ENCODE data around the gene ABHD15.

The ABHD15 gene

DNA sequence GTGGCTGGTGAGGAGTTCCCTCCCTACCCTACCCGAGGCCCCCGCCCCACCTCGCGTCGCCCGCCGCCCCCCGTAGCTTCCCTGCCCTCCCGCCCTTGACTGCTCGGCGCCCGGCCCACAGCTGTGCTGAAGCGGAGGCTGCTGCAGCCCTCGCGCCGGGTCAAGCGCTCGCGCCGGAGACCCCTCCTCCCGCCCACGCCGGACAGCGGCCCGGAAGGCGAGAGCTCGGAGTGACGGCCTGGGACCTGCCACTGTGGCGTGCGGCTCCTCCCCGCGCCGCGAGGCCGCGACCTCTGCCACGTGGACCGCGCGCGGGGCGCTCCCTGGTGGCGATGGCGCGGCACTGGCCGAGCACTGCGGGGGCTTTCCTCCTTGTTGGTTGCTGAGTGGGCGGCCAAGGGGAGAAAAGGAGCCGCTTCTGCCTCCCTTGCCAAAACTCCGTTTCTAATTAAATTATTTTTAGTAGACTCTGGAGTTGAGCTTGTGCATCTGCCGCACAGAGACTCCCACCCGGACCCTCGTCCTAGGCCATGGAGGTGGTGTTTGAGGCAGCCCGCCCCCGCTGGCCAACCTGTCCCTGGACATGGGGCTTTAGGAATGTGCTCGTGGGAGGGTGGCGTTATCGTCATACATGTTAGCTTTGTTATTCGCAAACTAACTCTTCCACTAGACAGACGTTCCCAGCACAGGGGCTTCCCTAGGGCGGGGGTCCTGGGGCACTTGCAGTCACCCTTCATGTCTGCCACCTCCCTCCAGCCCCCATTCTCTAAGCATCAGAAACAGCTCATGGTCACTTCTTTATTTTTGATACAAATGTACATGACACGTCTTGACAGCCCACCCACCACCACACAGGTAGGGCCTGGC is 6.1 kb upstream of the ABHD15 start:
- ChIA-PET POLR2A (interaction anchor here (1.1 kb wide), 1 partner anchor 19 kb away, joined by 3 read pairs; no protein-coding TSS in a partner anchor), CTCF (interaction anchor here (2.1 kb wide), 1 partner anchor 20 kb away, joined by 7 read pairs; the partner anchor contains the start of gene ANKRD13B)
- DNase-seq (ENCODE audit: extremely low spot score): no peak
- no peak for TF ChIP-seq L3MBTL2 (conservative IDR thresholded peaks at IDR 0.05)
- no peak for TF ChIP-seq ARNT (IDR thresholded peaks at IDR 0.05)
- TF ChIP-seq CTBP1 (IDR thresholded peaks at IDR 0.05; ENCODE audit: borderline replicate concordance): no peak
- no peak for TF ChIP-seq HDGF (IDR thresholded peaks at IDR 0.05; ENCODE audit: borderline replicate concordance)
- no peak for TF ChIP-seq ZNF384 (IDR thresholded peaks at IDR 0.05)
- no peak for TF ChIP-seq FOXA1 (IDR thresholded peaks at IDR 0.05)
- no peak for TF ChIP-seq FOXK2 (IDR thresholded peaks at IDR 0.05)
- no peak for TF ChIP-seq TARDBP (IDR thresholded peaks at IDR 0.05)

DNA sequence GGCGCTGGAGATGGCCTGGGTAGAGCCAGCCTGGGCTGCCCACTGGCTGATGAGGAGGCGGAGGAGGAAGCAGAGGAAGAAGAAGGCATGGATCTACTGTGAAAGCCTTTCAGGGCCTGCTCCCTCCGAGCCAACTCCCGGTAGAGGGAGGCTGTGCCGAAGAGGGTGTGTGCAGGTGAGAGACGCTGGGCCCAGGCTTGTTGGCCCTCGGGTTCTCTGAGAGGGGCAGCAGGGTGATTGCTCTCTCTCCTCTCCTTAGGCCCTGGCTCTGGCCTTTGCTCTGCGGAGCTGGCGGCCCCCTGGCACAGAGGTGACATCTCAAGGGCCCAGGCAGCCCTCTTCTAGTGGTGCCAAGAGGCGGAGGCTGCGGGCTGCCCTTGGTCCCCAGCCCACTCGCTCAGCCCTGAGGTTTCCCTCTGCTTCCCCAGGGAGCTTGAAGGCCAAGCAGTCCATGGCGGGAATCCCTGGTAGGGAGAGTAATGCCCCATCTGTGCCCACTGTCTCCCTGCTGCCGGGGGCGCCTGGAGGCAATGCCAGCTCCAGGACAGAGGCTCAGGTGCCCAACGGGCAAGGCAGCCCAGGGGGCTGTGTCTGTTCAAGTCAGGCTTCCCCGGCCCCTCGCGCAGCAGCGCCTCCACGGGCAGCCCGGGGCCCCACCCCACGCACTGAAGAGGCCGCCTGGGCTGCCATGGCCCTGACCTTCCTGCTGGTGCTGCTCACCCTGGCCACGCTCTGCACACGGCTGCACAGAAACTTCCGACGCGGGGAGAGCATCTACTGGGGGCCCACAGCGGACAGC is 5.2 kb upstream of the ABHD15 start:
- no peak for DNase-seq (ENCODE audit: extremely low spot score)
- TF ChIP-seq L3MBTL2 (conservative IDR thresholded peaks at IDR 0.05) (no peak), SP1 (IDR thresholded peaks at IDR 0.05) (no peak), CTBP1 (IDR thresholded peaks at IDR 0.05; ENCODE audit: borderline replicate concordance) (no peak), TARDBP (IDR thresholded peaks at IDR 0.05) (no peak), FOXM1 (IDR thresholded peaks at IDR 0.05; ENCODE audit: borderline replicate concordance) (no peak), BHLHE40 (IDR thresholded peaks at IDR 0.05; ENCODE audit: borderline replicate concordance) (no peak), LEF1 (IDR thresholded peaks at IDR 0.05; ENCODE audit: borderline replicate concordance) (no peak), ARNT (IDR thresholded peaks at IDR 0.05) (no peak), FOXK2 (IDR thresholded peaks at IDR 0.05) (no peak), SUZ12 (IDR thresholded peaks at IDR 0.05) (no peak), PKNOX1 (IDR thresholded peaks at IDR 0.05) (no peak), ZNF384 (IDR thresholded peaks at IDR 0.05) (no peak), NFRKB (IDR thresholded peaks at IDR 0.05) (no peak), ELF4 (IDR thresholded peaks at IDR 0.05) (no peak)
- CTCF ChIA-PET: interaction anchor here (0.7 to 1.4 kb wide), 2 partner anchors 45 to 64 kb away, joined by 3 read pairs; no protein-coding TSS in a partner anchor
- POLR2A ChIA-PET: interaction anchor here (0.8 to 4.6 kb wide), 2 partner anchors 9 to 20 kb away, joined by 3 to 32 read pairs; partner anchors contain the start of gene ANKRD13B

GRCh38 chr17:29571486-29571882 is 4.6 kb upstream of the ABHD15 start:
- POLR2A ChIA-PET: interaction anchor here (0.8 to 4.6 kb wide), 2 partner anchors 10 to 20 kb away, joined by 3 to 32 read pairs; partner anchors contain the start of gene ANKRD13B
- CTCF ChIA-PET: interaction anchor here (0.7 to 1.4 kb wide), 2 partner anchors 46 to 63 kb away, joined by 3 read pairs; no protein-coding TSS in a partner anchor
- DNase-seq (ENCODE audit: extremely low spot score): no peak
- TF ChIP-seq LEF1 (IDR thresholded peaks at IDR 0.05; ENCODE audit: borderline replicate concordance) (no peak), L3MBTL2 (conservative IDR thresholded peaks at IDR 0.05) (no peak), SUZ12 (IDR thresholded peaks at IDR 0.05) (no peak), FOXA1 (IDR thresholded peaks at IDR 0.05) (no peak), FOXM1 (IDR thresholded peaks at IDR 0.05; ENCODE audit: borderline replicate concordance) (no peak), FOXK2 (IDR thresholded peaks at IDR 0.05) (no peak), PKNOX1 (IDR thresholded peaks at IDR 0.05) (no peak), NFRKB (IDR thresholded peaks at IDR 0.05) (no peak), BHLHE40 (IDR thresholded peaks at IDR 0.05; ENCODE audit: borderline replicate concordance) (no peak), CTBP1 (IDR thresholded peaks at IDR 0.05; ENCODE audit: borderline replicate concordance) (no peak), HDGF (IDR thresholded peaks at IDR 0.05; ENCODE audit: borderline replicate concordance) (no peak), SP1 (IDR thresholded peaks at IDR 0.05) (no peak), ZNF384 (IDR thresholded peaks at IDR 0.05) (no peak), ARNT (IDR thresholded peaks at IDR 0.05) (no peak)

DNA sequence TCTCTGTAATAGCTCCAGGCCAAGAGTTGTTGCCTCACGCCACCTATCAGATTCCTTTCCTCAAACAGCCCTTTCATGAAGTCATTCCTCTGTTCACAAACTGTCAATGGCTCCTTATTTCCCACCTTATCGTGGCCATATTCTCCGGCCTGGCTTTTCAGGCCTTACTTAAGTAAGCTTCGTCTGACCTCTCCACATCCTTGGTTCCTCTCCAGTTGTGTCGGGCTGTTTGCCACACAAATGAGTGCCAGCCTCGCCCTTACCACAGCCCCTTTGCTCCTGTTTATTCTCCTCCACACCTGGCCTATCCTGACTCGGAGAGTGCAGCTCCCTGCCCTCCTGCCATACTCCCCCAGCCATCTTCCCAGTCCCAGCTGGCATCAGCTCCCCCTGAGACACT is 3.7 kb upstream of the ABHD15 start:
- ChIA-PET CTCF (interaction anchor here (0.6 to 1.7 kb wide), 3 partner anchors 47 to 280 kb away, joined by 3 to 5 read pairs (median 5); no protein-coding TSS in a partner anchor), POLR2A (interaction anchor here (0.7 to 4.6 kb wide), 5 partner anchors 11 to 1379 kb away, joined by 3 to 32 read pairs (median 7); partner anchors contain the start of genes ANKRD13B and TAOK1)
- TF ChIP-seq NFRKB (IDR thresholded peaks at IDR 0.05) (no peak), FOXA1 (IDR thresholded peaks at IDR 0.05) (no peak), ZNF384 (IDR thresholded peaks at IDR 0.05) (no peak), HDGF (IDR thresholded peaks at IDR 0.05; ENCODE audit: borderline replicate concordance) (no peak), TARDBP (IDR thresholded peaks at IDR 0.05) (no peak), SP1 (IDR thresholded peaks at IDR 0.05) (no peak), PKNOX1 (IDR thresholded peaks at IDR 0.05) (no peak), FOXK2 (IDR thresholded peaks at IDR 0.05) (no peak), SUZ12 (IDR thresholded peaks at IDR 0.05) (no peak), FOXM1 (IDR thresholded peaks at IDR 0.05; ENCODE audit: borderline replicate concordance) (no peak), ELF4 (IDR thresholded peaks at IDR 0.05) (no peak), CTBP1 (IDR thresholded peaks at IDR 0.05; ENCODE audit: borderline replicate concordance) (no peak), ARNT (IDR thresholded peaks at IDR 0.05) (no peak), L3MBTL2 (conservative IDR thresholded peaks at IDR 0.05) (no peak)
- DNase-seq (ENCODE audit: extremely low spot score): no peak

All from HEK293T (cell line).